NOMO-1 treated with dmso at 0.1 percent for 144 hours (cell line): ENCODE measurements around the gene AP2A2.

ENCODE experiments used
- DNase-seq: peaks from one replicate; lab custom pipeline; 2025; ENCODE audit not compliant: unreplicated experiment; lab: John Stamatoyannopoulos, UW

Gene AP2A2

GRCh38 chr11:925496-926301 is at the start of gene AP2A2:
AP2A2 (plus strand) TSS chr11:925870; CDS start chr11:926022, 152 bp downstream.
- peak; percentile 53 for DNase-seq

DNA sequence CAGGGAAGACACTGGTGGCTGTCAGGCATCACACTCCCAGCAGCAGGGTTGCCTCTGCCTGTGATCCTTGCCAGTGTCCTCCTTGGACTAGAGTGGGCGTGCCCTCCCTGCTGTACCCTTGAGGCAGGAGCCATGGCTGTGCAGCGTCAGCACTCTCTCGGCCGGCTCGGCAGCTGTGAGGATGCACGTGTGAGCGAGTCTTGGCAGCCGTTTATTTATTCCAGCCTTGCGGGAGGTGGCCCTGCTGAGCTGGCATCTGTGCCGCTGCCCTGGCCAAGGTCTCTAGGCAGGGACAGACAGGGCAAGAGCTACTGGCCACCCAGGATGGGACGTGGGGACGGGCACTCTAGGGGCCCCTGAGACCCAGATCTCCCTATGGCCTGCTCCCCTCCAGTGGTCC is 49.1 kb upstream of the AP2A2 start:
- DNase-seq, result no peak

DNA sequence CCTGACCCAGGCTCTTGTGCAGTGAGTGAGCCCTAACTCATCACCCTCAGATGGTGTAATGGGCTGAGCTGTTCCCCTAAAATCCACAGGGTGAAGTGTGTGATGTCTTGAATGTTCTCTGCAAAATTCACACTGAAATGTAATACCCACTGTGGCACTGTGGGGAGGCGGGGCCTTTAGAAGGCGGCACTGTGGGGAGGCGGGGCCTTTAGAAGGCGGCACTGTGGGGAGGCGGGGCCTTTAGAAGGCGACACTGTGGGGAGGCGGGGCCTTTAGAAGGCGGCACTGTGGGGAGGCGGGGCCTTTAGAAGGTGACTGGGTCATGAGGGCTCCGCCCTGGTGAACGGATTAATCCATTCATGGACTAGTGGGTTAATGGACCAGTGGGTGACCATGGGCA is 48.1 kb upstream of the AP2A2 start:
- DNase-seq, result no peak

DNA sequence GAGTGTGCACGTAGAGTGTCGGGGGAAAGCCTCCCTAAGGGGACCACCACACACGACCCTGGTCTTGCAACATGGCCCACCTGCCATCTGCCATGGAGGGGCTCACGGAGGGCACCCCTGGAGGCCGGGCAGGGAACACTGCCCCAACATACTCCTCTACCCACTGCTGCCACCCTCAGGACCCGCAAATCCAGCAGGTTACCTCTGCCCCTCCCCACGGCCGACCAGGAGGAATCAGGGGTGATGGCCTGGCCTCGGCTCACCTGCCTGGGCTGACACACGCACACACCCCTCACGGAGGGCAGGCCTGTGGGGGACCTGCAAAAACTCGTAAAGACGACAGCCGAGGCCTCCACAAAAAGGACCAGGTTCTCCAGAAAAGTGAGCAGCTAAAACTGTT is 45.2 kb upstream of the AP2A2 start:
- DNase-seq, result no peak

- DNase-seq, result no peak
These were observed 43.1 kb upstream of the AP2A2 start for GRCh38 chr11:882596-882995.

DNA sequence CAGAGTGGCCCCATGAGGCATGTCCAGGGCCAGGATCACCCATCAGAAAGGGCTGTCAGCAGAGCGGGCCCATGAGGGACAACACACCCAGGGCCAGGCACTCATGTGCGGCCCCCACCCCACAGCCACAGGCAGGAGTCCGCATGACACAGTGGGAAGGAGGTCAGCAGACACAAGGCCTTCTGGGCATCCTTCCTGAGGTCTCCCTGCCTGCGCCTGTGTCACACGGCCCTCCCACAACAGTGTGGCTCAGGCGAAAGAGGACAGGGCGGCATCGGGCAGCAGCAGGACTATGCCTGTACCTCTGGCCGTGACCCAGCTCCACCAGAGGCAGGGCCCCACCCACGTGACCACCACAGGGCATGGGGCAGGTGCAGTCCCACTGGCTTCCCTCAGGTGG is 42.1 kb upstream of the AP2A2 start:
- DNase-seq, result no peak

- no peak for DNase-seq
These were observed 41.0 kb upstream of the AP2A2 start for GRCh38 chr11:884578-885070.

- no peak for DNase-seq
These were observed 39.1 kb upstream of the AP2A2 start for GRCh38 chr11:886568-886967.

DNA sequence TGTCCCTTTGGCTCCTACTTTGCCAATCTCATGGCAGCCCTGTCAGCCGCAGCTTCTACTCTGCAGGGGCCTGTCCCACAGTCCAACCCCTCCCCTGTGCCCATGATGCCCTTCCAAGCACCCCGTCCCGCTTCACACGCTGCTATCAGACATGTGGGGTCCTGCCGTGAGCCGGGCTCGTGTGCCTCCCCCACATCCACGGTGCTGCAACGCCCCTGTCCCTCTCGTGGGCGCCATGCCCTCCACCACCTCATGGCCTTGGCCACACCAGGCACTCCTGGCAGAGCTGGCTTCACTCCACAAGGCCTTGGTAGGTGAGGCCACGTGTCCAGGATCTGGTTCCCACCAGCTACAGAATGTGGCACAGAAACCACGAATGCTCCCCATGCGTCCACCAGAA is 38.1 kb upstream of the AP2A2 start:
- no peak for DNase-seq

DNA sequence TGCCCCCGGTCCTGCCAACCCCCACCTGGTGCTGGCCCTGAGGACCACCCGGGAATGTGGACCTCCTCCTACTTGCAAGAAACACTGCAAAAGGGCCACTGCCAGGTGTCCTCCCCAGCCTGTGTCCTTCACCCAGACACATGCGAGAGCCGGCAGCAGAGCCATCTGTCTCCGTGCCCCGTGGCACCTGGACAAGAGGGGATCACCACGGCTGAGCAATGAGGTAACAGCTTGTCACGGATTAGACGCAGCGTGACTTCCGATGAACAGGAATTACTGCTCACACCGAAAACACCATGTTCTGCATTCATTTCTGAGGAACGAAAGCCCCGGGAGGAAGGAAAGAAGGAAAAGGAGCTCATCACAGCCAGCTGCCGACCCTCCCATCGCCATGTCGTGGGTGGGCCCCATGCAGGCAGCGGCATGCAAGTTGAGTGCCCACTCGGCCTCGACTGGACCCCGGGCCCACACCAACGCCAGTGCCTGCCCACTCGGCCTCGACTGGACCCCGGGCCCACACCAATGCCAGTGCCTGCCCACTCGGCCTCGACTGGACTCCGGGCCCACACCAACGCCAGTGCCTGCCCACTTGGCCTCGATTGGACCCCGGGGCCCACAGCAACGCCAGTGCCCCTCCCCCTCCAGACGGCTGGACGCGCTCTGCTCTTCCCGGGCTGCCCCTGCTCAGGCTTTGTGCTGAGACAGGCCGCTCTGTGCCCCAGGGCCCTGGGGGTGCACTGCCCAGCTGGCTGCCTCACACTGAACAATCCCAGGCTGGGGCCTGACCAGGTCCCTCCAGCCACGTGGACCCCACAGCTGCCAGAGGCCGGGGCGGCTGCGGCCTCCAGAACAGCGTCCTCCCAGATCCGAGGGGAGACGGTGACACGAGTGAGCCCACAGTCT is 37.1 kb upstream of the AP2A2 start:
- no peak for DNase-seq

- no peak for DNase-seq
These were observed 36.4 kb upstream of the AP2A2 start for GRCh38 chr11:889257-889656.

GRCh38 chr11:889687-890475 is 35.8 kb upstream of the AP2A2 start:
- no peak for DNase-seq

- DNase-seq, result no peak
These were observed 34.7 kb upstream of the AP2A2 start for GRCh38 chr11:890794-891540.

DNA sequence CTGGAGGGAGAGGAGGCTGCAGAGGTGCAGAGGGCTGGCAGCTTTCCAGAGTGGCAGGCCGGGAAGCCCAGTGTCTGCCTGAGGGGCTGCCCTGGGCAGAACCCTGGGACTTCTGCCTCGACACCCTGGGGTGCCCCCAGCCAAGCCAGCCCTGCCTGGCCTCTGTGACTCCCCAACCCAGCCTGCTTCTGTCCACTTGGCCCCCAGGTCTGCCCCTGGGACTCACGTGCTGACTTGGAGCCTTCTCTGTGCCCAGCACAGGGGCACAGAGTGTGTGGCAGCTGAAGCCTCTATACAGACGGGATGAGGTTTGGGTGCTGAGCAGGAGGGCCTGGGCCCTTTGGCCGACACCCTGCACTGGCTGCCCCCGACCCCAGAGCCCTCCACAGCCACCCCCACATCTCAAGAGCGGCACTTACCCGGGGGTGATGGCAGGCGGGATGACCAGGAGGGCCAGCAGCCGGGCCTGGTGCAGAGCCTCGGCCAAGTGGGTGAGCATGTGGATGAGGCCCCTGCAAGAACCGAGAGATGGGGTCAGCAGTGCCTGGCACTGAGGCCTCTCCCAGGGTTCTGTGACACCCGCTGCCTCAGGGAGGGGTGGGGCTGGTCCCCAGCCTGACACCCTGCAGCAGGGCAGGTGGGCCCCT is 32.5 kb upstream of the AP2A2 start:
- DNase-seq, result no peak

DNA sequence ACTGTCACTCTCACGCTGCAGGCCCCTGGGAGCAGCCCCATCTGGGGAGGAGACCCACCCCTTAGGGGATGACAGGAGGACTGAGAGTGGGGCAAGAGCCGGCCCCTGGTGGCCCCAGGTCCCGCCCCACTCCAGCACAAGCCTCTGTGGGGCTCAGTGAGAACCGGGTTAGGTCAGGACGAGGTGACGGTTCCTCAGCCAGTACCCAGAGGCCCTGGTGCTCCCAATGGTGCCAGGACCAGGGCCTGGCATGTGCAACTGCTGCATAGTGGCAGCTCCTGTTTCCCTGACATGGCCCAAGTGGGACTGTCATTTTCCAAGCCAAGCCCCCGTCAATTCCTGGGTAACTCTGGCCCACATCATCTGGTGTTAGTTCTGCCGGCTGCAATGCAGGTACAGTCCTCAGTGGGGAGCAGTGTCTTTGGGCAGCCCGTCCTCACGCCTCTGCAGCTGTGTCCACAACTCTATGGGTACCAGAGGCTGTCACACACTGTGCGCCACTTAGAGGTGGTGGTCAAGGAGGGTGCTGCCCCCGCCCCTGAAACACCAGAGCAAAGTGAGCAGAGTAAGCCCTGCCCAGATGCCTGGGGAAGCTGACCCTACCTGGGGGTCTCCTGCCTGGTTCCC is 31.0 kb upstream of the AP2A2 start:
- DNase-seq, result no peak

- DNase-seq, result no peak
These were observed 30.1 kb upstream of the AP2A2 start for GRCh38 chr11:895331-896110.

GRCh38 chr11:897253-898142 is 28.2 kb upstream of the AP2A2 start:
- DNase-seq, result no peak

GRCh38 chr11:898143-898511 is 27.5 kb upstream of the AP2A2 start:
- no peak for DNase-seq
